A673 (cell line): ENCODE results near the gene SNX32. TPM values are rescaled to one million over a fixed set of nuclear protein-coding genes. Genes with fewer than 3 reads are reported as not detected.

Source experiments
- BruUV-seq: library from RNA; stranded (reverse); fragments of 400-500 nt; replicated peaks from 2 replicates; lab custom pipeline; 2021; lab: Mats Ljungman, UMichigan
- CTCF ChIA-PET: fragments of 300-600 bp; sonication (Branson Sonifier 250); formaldehyde crosslinking; loops from one replicate; lab custom pipeline; 2022; ENCODE audit warnings: antibody characterized with exemption; lab: Charles Lee
- POLR2A ChIA-PET: fragments of 300-600 bp; sonication (Branson Sonifier 250); formaldehyde crosslinking; loops from one replicate; lab custom pipeline; 2022; ENCODE audit warnings: antibody characterized with exemption; ENCODE audit not compliant: low non-redundant PET; lab: Charles Lee
- DNase-seq: peaks from one replicate; pipeline ENCODE4 v3.0.0-alpha.2; 2015; ENCODE audit warnings: low spot score
- H3K27ac ChIP-seq: fragments of 200-600 bp; sonication (generic); 2 replicates; pipeline ENCODE4 v1.5.1; 2016; ENCODE audit warnings: mixed run types, low read depth, mild to moderate bottlenecking, mixed read lengths, antibody characterized with exemption, low read length; ENCODE audit not compliant: poor library complexity, severe bottlenecking
- H3K27me3 ChIP-seq: fragments of 200-600 bp; sonication (generic); replicated peaks from 2 replicates; pipeline ENCODE4 v1.6.1; 2017; ENCODE audit warnings: mixed run types, low read depth, mild to moderate bottlenecking, mixed read lengths, antibody characterized with exemption, low read length; ENCODE audit not compliant: insufficient read depth, poor library complexity
- H3K36me3 ChIP-seq: fragments of 200-600 bp; sonication (generic); 2 replicates; pipeline ENCODE4 v1.6.1; 2016; ENCODE audit warnings: mixed run types, mild to moderate bottlenecking, mixed read lengths, antibody characterized with exemption, low read length; ENCODE audit not compliant: insufficient read depth, poor library complexity, severe bottlenecking
- H3K4me1 ChIP-seq: fragments of 200-600 bp; sonication (generic); 2 replicates; pipeline ENCODE4 v1.6.1; 2017; ENCODE audit warnings: mixed run types, mild to moderate bottlenecking, mixed read lengths, antibody characterized with exemption, low read length; ENCODE audit not compliant: insufficient read depth, poor library complexity, severe bottlenecking
- H3K4me3 ChIP-seq: fragments of 200-600 bp; sonication (generic); 2 replicates; pipeline ENCODE4 v1.5.1; 2016; ENCODE audit warnings: low read depth, mixed run types, mild to moderate bottlenecking, mixed read lengths, low read length; ENCODE audit not compliant: poor library complexity, severe bottlenecking
- H3K9me3 ChIP-seq: fragments of 200-600 bp; sonication (generic); 2 replicates; pipeline ENCODE4 v1.6.1; 2016; ENCODE audit warnings: mixed run types, low read depth, mild to moderate bottlenecking, mixed read lengths, antibody characterized with exemption, low read length; ENCODE audit not compliant: poor library complexity, severe bottlenecking
- CTCF ChIP-seq: fragments of 300-800, 200-600 bp; sonication (generic); conservative IDR thresholded peaks from 2 replicates; pipeline ENCODE4 v1.5.1; 2017; ENCODE audit warnings: low read depth, mild to moderate bottlenecking, antibody characterized with exemption, low read length, moderate library complexity, mixed read lengths
- EZH2 ChIP-seq: fragments of 200-600 bp; sonication (generic); IDR thresholded peaks from 2 replicates; pipeline ENCODE4 v1.6.1; 2017; ENCODE audit warnings: borderline replicate concordance, low read depth, mild to moderate bottlenecking, mixed read lengths, antibody characterized with exemption, low read length; ENCODE audit not compliant: poor library complexity, severe bottlenecking
- intact Hi-C: fragments of 100-400 bp; cut with micrococcal nuclease; formaldehyde crosslinking; loops from one replicate; pipeline ENCODE4 v1.10.0; 2022; ENCODE audit not compliant: unreplicated experiment
- total RNA-seq: library from RNA; stranded (reverse); gene quantifications from 2 replicates; pipeline ENCODE4 v1.2.3, GENCODE V29; 2021

SNX32 gene
- total RNA-seq, 1 experiment from 2014 or later = 2.1 TPM

DNA sequence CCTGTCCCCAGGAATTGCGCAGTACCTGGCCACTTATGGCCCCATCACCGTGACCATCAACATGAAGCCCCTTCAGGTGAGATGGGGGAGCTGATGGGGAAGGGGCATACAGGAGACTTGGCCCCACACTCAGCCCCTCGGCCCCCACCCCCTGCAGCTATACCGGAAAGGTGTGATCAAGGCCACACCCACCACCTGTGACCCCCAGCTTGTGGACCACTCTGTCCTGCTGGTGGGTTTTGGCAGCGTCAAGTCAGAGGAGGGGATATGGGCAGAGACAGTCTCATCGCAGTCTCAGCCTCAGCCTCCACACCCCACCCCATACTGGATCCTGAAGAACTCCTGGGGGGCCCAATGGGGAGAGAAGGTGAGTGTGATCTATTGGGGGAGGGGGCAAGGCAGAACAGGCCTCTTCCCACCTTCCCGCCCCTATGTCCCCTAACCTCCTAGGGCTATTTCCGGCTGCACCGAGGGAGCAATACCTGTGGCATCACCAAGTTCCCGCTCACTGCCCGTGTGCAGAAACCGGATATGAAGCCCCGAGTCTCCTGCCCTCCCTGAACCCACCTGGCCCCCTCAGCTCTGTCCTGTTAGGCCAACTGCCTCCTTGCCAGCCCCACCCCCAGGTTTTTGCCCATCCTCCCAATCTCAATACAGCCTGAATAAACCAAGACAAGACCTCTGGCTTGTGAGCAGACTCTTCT lies 49.4 kb downstream of the SNX32 start:
- H3K27ac ChIP-seq = no peak overlapping the region
- CTCF ChIA-PET = no interaction called here
- H3K9me3 ChIP-seq = no peaks in the 10 kb centered on the region
- peaks cover 48% of the 10 kb centered on the region for H3K36me3 ChIP-seq
- peaks cover 7% of the 10 kb centered on the region for H3K4me1 ChIP-seq
- no peaks in the 10 kb centered on the region for H3K27me3 ChIP-seq
- no TSS peak for BruUV-seq
- POLR2A ChIA-PET = no interaction called here
- intact Hi-C loops = no loop called here
- TF ChIP-seq EZH2 = no peak
- no peak for TF ChIP-seq CTCF
- no peak overlapping the region for H3K4me3 ChIP-seq
- DNase-seq = no peak

DNA sequence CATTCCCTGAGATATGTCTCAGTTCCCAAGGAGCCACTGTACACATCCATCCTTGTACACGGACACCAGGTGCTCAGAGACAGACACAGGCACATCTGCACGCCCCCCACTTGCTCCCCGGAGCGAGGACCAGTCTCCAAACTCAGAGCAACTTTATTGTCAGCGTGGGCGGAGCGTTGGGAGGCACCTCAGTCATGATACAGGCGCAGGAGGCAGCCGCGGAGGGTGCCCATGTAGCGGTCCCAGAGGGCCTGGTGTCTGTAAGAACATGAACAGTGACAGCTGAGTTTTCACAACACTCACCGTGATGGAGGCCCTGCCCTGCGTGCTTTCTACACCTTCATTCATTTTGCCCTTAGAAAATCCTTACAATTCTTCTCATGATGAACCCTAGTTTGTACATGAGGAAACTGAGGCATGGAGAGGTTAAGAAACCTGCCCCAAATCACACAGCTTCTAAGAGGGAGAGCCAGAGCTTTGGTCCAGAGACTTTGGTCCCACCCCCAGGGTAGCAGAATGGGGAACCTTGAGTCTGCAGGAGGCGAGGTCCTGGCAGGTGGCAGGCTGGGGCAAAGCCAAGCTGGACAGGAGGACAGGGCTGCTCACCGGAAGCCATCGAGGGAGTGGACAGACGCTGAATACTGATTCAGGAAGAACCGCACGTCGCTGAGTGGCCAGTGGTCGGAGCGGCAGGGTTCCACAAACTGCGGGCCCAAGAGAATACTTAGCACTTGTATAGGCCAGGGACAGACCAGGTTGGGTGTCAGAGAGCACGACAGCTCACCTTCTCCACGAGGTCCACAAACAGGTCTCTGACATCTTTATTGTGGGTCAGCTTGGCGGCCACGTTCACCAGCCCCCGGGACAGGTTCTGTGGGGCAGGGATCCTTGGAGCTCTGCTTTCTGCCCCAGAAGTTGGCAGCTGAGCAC lies 50.3 kb downstream of the SNX32 start:
- Histone ChIP-seq H3K27ac (no peak overlapping the region), H3K27me3 (no peaks in the 10 kb centered on the region), H3K9me3 (no peaks in the 10 kb centered on the region), H3K4me3 (no peak overlapping the region), H3K4me1 (peaks cover 8% of the 10 kb centered on the region), H3K36me3 (peaks cover 48% of the 10 kb centered on the region)
- TF ChIP-seq CTCF (no peak), EZH2 (no peak)
- BruUV-seq = no TSS peak
- intact Hi-C loops = loop anchor here (1.0 kb wide), 1 partner anchor 105 kb away; no protein-coding TSS in a partner anchor
- POLR2A ChIA-PET = interaction anchor here (0.9 kb wide), 1 partner anchor 18 kb away, joined by 13 read pairs; no protein-coding TSS in a partner anchor
- no peak for DNase-seq
- CTCF ChIA-PET = interaction anchor here (0.6 to 2.3 kb wide), 10 partner anchors 10 to 946 kb away, joined by 3 to 16 read pairs (median 6); partner anchors contain the start of gene MUS81

- H3K36me3 ChIP-seq = peaks cover 48% of the 10 kb centered on the region
- peaks cover 14% of the 10 kb centered on the region for H3K4me1 ChIP-seq
- intact Hi-C loops = loop anchor here (1.0 kb wide), 1 partner anchor 105 kb away; no protein-coding TSS in a partner anchor
- POLR2A ChIA-PET = interaction anchor here (0.5 to 0.9 kb wide), 2 partner anchors 18 to 1536 kb away, joined by 3 to 13 read pairs; no protein-coding TSS in a partner anchor
- H3K9me3 ChIP-seq = no peaks in the 10 kb centered on the region
- H3K27ac ChIP-seq = no peak overlapping the region
- no peak overlapping the region for H3K4me3 ChIP-seq
- no TSS peak for BruUV-seq
- CTCF ChIA-PET = interaction anchor here (0.6 to 2.3 kb wide), 11 partner anchors 11 to 946 kb away, joined by 3 to 16 read pairs (median 5); partner anchors contain the start of genes FOSL1 and MUS81
- DNase-seq = peak; percentile 84
- no peaks in the 10 kb centered on the region for H3K27me3 ChIP-seq
- TF ChIP-seq CTCF (peak; percentile 100), EZH2 (no peak)
These were observed 50.9 kb downstream of the SNX32 start for GRCh38 chr11:65884716-65885092.
